AG09319 (cell line): ENCODE data around the gene HOXC5.

ENCODE experiments used
- DNase-seq: peaks from one replicate; pipeline ENCODE4 v3.0.0-alpha.2; 2010; ENCODE audit warnings: low read depth; ENCODE audit errors: extremely low read depth
- CTCF ChIP-seq: IDR thresholded peaks from 2 replicates; pipeline ENCODE4 v1.5.1; 2011; ENCODE audit warnings: low read depth, mild to moderate bottlenecking, inconsistent platforms, low read length, moderate library complexity

HOXC5 gene

GRCh38 chr12:54024581-54025305 is 8.1 kb upstream of the HOXC5 start:
- DNase-seq, result no peak
- no peak for TF ChIP-seq CTCF

GRCh38 chr12:54025499-54026405 is 7.1 kb upstream of the HOXC5 start:
- no peak for TF ChIP-seq CTCF
- no peak for DNase-seq

GRCh38 chr12:54026640-54027441 is 6.0 kb upstream of the HOXC5 start:
- DNase-seq, result no peak
- TF ChIP-seq CTCF, result no peak

GRCh38 chr12:54027442-54027786 is 5.4 kb upstream of the HOXC5 start:
- no peak for TF ChIP-seq CTCF
- DNase-seq, result no peak

- TF ChIP-seq CTCF, result no peak
- no peak for DNase-seq
These were observed 4.3 kb upstream of the HOXC5 start, which contains the start of gene HOXC6 for GRCh38 chr12:54028314-54029201. Gene HOXC6, plus strand, starts transcription at chr12:54028440. Its CDS starts 82 bp downstream, at chr12:54028522.

GRCh38 chr12:54029529-54030441 is 3.1 kb upstream of the HOXC5 start:
- TF ChIP-seq CTCF, result no peak
- no peak for DNase-seq
